ENCODE results near the gene SLC22A12.

SLC22A12 gene

DNA sequence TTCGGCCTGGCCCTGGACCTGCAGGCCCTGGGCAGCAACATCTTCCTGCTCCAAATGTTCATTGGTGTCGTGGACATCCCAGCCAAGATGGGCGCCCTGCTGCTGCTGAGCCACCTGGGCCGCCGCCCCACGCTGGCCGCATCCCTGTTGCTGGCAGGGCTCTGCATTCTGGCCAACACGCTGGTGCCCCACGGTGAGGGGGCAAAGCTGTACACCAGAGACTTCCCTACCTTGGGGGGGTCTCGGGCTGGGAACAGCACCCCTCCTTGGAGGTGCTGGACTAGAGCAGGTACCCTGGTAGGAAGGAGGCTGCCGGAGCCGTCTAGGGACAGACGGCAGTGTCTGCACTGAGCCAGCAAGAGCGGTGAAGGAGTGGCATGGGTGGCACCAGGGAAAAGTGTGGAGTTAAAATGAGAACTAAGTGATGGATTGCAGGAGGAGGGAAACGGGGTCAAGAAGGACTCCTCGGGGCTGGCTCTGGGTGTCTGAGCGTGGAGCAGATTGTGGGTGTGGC is 8.7 kb downstream of the SLC22A12 start:
- peaks cover 7% of the 10 kb centered on the region; the same call in 1 of the 2 replicates for H3K9me3 ChIP-seq (ENCODE audit: control insufficient read depth, insufficient read depth, low read length)
- H3K36me3 ChIP-seq (ENCODE audit: control insufficient read depth, insufficient read depth, low read length), result no peaks in the 10 kb centered on the region
- H3K9ac ChIP-seq (ENCODE audit: low read depth, low read length), result no peak overlapping the region
- H3K27ac ChIP-seq (ENCODE audit: low read depth, low read length), result no peak overlapping the region
- H3K4me3 ChIP-seq (ENCODE audit: low read depth, low read length), result no peak overlapping the region
- no peaks in the 10 kb centered on the region for H3K27me3 ChIP-seq (ENCODE audit: control insufficient read depth, insufficient read depth, low read length)
- no peaks in the 10 kb centered on the region for H3K4me1 ChIP-seq (ENCODE audit: control insufficient read depth, insufficient read depth, low read length)

DNA sequence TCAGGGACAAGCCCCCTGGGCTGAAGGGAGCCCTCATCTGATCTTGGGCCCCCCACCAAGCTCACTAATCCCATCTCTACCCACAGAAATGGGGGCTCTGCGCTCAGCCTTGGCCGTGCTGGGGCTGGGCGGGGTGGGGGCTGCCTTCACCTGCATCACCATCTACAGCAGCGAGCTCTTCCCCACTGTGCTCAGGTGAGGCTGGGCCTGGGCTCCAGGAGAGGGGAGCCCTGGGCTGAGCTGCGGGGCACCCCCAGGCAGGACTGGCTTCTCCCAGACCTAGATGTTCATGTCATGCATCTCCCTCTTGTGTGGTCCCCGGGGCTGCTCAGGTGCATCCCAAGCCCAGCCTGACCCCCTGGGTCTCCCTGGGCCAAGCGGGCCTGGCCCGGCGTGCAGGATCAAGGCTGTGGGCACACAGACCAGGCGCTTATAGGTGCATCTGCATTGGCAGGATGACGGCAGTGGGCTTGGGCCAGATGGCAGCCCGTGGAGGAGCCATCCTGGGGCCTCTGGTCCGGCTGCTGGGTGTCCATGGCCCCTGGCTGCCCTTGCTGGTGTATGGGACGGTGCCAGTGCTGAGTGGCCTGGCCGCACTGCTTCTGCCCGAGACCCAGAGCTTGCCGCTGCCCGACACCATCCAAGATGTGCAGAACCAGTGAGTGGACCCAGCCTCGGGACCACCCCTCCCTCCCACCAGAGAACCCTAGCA is 9.4 kb downstream of the SLC22A12 start:
- Histone ChIP-seq H3K4me1 (ENCODE audit: control insufficient read depth, insufficient read depth, low read length) (no peaks in the 10 kb centered on the region), H3K9me3 (ENCODE audit: control insufficient read depth, insufficient read depth, low read length) (peaks cover 7% of the 10 kb centered on the region; the same call in 1 of the 2 replicates), H3K36me3 (ENCODE audit: control insufficient read depth, insufficient read depth, low read length) (no peaks in the 10 kb centered on the region), H3K27ac (ENCODE audit: low read depth, low read length) (no peak overlapping the region), H3K27me3 (ENCODE audit: control insufficient read depth, insufficient read depth, low read length) (no peaks in the 10 kb centered on the region), H3K9ac (ENCODE audit: low read depth, low read length) (no peak overlapping the region), H3K4me3 (ENCODE audit: low read depth, low read length) (no peak overlapping the region)

DNA sequence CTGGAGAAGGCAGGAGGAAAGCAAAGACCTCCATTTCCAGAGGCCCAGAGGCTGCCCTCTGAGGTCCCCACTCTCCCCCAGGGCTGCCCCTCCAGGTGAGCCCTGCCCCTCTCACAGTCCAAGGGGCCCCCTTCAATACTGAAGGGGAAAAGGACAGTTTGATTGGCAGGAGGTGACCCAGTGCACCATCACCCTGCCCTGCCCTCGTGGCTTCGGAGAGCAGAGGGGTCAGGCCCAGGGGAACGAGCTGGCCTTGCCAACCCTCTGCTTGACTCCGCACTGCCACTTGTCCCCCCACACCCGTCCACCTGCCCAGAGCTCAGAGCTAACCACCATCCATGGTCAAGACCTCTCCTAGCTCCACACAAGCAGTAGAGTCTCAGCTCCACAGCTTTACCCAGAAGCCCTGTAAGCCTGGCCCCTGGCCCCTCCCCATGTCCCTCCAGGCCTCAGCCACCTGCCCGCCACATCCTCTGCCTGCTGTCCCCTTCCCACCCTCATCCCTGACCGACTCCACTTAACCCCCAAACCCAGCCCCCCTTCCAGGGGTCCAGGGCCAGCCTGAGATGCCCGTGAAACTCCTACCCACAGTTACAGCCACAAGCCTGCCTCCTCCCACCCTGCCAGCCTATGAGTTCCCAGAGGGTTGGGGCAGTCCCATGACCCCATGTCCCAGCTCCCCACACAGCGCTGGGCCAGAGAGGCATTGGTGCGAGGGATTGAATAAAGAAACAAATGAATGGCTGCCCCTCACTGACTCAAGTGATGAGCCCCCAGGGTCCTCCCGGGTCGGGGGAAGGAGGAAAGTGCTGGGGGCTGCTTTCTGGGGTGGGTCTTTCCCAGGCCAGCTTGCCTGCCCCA is 10.8 kb downstream of the SLC22A12 start:
- Histone ChIP-seq H3K4me3 (ENCODE audit: low read depth, low read length) (no peak overlapping the region), H3K9me3 (ENCODE audit: control insufficient read depth, insufficient read depth, low read length) (no peaks in the 10 kb centered on the region), H3K27ac (ENCODE audit: low read depth, low read length) (no peak overlapping the region), H3K4me1 (ENCODE audit: control insufficient read depth, insufficient read depth, low read length) (no peaks in the 10 kb centered on the region), H3K36me3 (ENCODE audit: control insufficient read depth, insufficient read depth, low read length) (no peaks in the 10 kb centered on the region), H3K27me3 (ENCODE audit: control insufficient read depth, insufficient read depth, low read length) (no peaks in the 10 kb centered on the region), H3K9ac (ENCODE audit: low read depth, low read length) (no peak overlapping the region)

DNA sequence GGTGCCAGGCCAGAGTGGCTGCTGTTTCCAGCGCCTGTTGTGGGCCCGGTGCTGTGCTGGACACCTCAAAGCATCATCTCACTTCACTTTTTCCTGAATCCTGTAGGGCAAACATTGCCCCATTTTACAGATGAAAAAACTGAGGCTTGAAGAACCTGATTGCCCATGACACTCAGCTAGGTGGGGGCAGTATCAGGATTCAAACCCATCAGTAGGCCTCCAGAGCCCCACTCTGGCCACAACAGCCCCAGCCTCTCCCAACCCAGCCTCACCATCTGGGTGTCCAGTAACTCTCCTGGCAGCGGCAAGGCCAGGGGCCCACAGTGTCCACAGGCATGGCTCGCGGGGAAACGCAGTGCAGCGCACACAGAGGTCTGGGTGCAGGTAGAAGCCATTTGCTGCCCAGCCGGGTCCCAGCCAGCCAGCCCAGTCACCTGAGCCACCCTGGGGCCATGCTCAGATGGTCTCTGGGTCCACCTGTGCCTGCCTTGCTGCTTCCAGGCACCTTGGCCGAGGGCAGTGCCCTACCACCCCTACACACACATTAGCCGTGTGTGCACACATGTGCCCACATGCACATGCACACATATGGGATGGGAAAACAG is 11.5 kb downstream of the SLC22A12 start:
- Histone ChIP-seq H3K4me3 (ENCODE audit: low read depth, low read length) (no peak overlapping the region), H3K27ac (ENCODE audit: low read depth, low read length) (no peak overlapping the region), H3K9ac (ENCODE audit: low read depth, low read length) (no peak overlapping the region), H3K9me3 (ENCODE audit: control insufficient read depth, insufficient read depth, low read length) (no peaks in the 10 kb centered on the region), H3K27me3 (ENCODE audit: control insufficient read depth, insufficient read depth, low read length) (no peaks in the 10 kb centered on the region), H3K36me3 (ENCODE audit: control insufficient read depth, insufficient read depth, low read length) (no peaks in the 10 kb centered on the region), H3K4me1 (ENCODE audit: control insufficient read depth, insufficient read depth, low read length) (no peaks in the 10 kb centered on the region)

DNA sequence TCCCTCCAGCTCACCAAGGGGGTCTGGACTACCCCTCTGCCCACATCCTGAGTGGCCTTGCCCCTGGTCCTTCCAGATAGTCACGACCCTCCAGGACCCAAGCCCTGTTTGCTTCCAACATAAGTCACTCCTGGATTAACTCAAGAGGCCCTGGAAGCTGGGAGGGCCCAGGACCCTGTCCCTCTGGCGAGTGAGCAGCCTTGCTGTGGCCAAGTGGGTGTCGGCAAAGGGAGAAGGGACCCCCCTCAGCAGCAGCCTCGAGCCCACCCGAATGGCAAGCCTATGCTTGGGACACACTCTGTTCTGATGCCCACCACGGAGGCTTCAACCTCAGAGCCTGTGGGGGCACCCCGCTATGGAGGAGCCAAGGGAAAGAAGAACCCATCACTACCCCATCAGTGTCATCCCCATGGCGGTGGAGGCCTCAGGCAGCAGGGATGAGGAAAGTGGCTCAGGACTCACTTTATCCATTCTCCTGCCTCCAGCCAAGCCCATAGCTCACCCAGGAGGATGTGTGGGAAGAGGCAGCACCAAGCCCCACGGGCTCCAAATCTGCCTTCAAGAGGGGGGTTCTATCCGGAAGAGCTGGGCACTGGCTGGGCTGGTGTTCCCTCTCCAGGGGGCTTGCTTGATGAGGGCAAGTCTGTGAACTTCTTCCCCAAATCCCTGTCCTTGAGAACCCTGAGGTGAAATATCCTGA is 12.5 kb downstream of the SLC22A12 start:
- H3K27me3 ChIP-seq (ENCODE audit: control insufficient read depth, insufficient read depth, low read length), result no peaks in the 10 kb centered on the region

DNA sequence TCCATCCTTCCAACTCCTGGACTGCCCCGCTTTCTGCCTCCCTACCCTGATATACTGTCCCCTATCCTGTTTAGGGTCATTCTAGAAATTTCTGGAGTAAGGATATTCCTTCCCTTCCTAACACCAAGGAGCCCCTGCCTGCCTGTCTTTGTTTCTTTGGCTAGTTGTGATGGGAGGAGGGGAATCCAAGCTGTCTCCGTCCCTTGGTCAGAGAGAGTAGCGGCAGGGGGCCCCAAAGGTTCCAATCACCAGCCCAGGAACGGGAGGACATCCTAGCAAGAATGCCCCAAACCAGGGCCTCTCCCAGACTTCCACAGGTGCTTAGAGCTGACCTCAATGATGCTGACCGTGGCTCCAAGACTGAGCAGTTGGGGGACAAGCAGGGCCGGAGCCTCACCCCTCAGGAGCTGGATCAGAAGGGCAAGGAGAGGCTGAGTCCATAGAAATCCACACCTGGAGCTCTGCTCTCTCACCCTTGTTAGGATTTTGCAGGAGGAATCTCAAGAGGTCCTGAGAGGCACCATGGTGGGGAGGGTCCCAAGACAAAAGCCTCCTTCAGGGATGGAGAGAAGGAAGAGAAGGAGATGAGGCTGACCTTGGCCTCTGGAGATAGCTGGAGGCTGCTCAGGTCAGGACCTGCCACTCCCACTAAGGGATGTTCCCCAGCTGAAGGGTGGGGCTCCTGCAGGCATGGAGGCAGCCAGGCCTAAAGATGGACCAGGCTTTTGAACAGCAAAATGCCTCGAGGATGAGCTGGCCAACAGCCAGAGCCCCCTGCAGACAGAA is 13.6 kb downstream of the SLC22A12 start:
- H3K36me3 ChIP-seq (ENCODE audit: control insufficient read depth, insufficient read depth, low read length), result no peaks in the 10 kb centered on the region
- no peak overlapping the region for H3K4me3 ChIP-seq (ENCODE audit: low read depth, low read length)
- H3K9me3 ChIP-seq (ENCODE audit: control insufficient read depth, insufficient read depth, low read length), result no peaks in the 10 kb centered on the region
- H3K4me1 ChIP-seq (ENCODE audit: control insufficient read depth, insufficient read depth, low read length), result no peaks in the 10 kb centered on the region
- no peak overlapping the region for H3K9ac ChIP-seq (ENCODE audit: low read depth, low read length)
- no peaks in the 10 kb centered on the region for H3K27me3 ChIP-seq (ENCODE audit: control insufficient read depth, insufficient read depth, low read length)
- H3K27ac ChIP-seq (ENCODE audit: low read depth, low read length), result no peak overlapping the region

More for the DNA sequence above, 12.5 kb downstream of the SLC22A12 start:
- Histone ChIP-seq H3K9ac (ENCODE audit: low read depth, low read length) (no peak overlapping the region), H3K27ac (ENCODE audit: low read depth, low read length) (no peak overlapping the region), H3K9me3 (ENCODE audit: control insufficient read depth, insufficient read depth, low read length) (no peaks in the 10 kb centered on the region), H3K36me3 (ENCODE audit: control insufficient read depth, insufficient read depth, low read length) (no peaks in the 10 kb centered on the region), H3K4me3 (ENCODE audit: low read depth, low read length) (no peak overlapping the region), H3K4me1 (ENCODE audit: control insufficient read depth, insufficient read depth, low read length) (no peaks in the 10 kb centered on the region)

DNA sequence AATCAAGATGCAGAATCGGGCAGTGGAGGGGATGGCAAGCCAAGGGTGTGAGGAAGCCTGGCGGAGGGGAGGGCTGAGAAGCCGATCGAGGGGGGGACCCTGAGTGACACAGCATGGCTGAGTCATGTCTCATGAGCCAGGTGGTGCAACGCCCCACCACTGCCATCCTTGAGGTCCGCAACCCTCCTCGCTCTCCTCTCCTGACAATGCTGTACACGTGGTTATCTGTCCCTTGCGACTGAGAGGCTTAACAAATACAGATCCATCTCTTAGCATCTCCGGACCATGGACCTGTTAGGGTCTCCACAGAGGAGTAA is 14.2 kb downstream of the SLC22A12 start:
- H3K27me3 ChIP-seq (ENCODE audit: control insufficient read depth, insufficient read depth, low read length), result no peaks in the 10 kb centered on the region
- H3K36me3 ChIP-seq (ENCODE audit: control insufficient read depth, insufficient read depth, low read length), result no peaks in the 10 kb centered on the region
- H3K27ac ChIP-seq (ENCODE audit: low read depth, low read length), result no peak overlapping the region
- no peak overlapping the region for H3K4me3 ChIP-seq (ENCODE audit: low read depth, low read length)
- H3K9ac ChIP-seq (ENCODE audit: low read depth, low read length), result no peak overlapping the region
- no peaks in the 10 kb centered on the region for H3K4me1 ChIP-seq (ENCODE audit: control insufficient read depth, insufficient read depth, low read length)
- no peaks in the 10 kb centered on the region for H3K9me3 ChIP-seq (ENCODE audit: control insufficient read depth, insufficient read depth, low read length)

DNA sequence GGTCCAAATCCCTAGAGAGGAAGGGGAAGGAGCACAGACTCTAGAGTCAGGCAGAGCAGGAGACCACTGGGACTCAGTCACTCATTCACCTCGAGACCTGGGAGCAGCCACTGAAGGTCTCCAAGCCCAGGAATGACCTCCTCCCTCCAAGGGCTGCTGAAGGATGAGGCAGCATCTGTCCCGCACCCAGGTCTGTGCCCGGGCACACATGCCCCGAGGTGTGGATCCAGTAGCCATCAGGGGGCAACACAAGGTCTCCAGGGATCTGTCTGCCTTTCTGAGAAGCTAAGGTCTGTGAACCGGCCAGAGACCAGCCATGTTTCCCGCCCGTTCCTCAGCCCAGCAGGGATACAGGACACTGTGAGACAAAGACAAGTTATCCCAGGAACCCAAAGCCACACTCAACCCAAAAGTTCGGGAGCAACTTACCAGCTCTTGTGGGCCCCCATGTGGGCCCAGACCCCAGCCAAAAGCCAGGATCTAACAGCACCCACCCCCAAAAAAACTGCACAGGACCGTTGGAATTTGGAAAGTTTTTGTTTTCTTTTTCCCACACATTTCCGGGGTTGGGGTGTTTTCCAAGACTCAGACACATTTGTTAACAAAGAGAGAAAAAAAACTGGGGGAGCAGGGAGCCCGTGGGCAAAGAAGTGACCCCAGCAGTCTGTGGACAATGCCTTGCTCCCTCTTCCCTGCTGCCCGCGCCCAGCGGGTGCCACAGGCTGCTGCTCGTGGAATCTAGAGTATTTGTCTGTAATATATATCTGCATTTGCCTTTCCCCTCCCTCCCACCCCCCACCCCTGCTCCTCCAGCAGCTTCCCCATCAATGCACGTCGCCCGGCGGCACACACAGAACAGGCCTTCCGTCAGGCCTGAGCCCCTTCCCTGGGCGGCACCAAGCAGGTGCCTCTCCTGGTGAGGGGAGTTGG is 14.9 kb downstream of the SLC22A12 start:
- H3K27ac ChIP-seq (ENCODE audit: low read depth, low read length), result no peak overlapping the region
- no peaks in the 10 kb centered on the region for H3K36me3 ChIP-seq (ENCODE audit: control insufficient read depth, insufficient read depth, low read length)
- no peaks in the 10 kb centered on the region for H3K4me1 ChIP-seq (ENCODE audit: control insufficient read depth, insufficient read depth, low read length)
- H3K9ac ChIP-seq (ENCODE audit: low read depth, low read length), result no peak overlapping the region
- no peaks in the 10 kb centered on the region for H3K9me3 ChIP-seq (ENCODE audit: control insufficient read depth, insufficient read depth, low read length)
- no peaks in the 10 kb centered on the region for H3K27me3 ChIP-seq (ENCODE audit: control insufficient read depth, insufficient read depth, low read length)
- H3K4me3 ChIP-seq (ENCODE audit: low read depth, low read length), result no peak overlapping the region

DNA sequence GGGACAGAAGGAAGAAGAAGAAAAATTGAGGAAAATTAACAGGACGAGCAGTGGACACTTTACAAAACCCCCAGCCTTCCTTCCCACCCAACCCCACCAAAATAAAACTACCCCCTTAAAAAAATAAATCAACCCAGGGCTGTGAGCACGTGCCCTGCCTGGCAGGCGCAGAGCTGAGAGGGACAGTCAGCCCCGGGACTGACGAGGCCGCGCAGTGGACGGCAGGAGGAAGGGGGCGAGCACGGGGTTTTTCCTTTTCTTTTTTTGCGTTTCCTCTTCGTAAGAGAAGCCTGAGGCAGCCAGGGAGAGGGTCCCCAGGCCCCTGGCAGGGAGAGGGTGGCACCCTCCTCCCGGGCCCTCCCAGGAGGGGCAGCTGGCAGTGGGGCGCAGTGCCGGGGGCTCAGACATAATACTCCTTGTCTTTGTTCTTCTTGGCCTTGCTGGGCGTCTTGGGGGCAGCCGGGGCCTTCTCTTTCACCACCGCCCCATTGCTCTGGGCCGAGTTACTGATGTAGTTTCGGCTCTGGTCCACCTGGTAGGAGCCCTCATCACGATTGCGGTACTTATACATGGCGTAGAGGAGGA is 15.9 kb downstream of the SLC22A12 start:
- Histone ChIP-seq H3K27me3 (ENCODE audit: control insufficient read depth, insufficient read depth, low read length) (no peaks in the 10 kb centered on the region), H3K27ac (ENCODE audit: low read depth, low read length) (no peak overlapping the region)

More for the DNA sequence above, 15.9 kb downstream of the SLC22A12 start:
- Histone ChIP-seq H3K36me3 (ENCODE audit: control insufficient read depth, insufficient read depth, low read length) (no peaks in the 10 kb centered on the region), H3K4me1 (ENCODE audit: control insufficient read depth, insufficient read depth, low read length) (no peaks in the 10 kb centered on the region), H3K4me3 (ENCODE audit: low read depth, low read length) (no peak overlapping the region), H3K9ac (ENCODE audit: low read depth, low read length) (no peak overlapping the region), H3K9me3 (ENCODE audit: control insufficient read depth, insufficient read depth, low read length) (no peaks in the 10 kb centered on the region)
